Activated CD4-positive, alpha-beta T cell treated with anti-CD3 and anti-CD28 coated beads, Interleukin-2, amount 50 U/mL, for 16 hours (primary cell): ENCODE data around the gene MYBPH.

Experiments
- DNase-seq: peaks from one replicate; pipeline ENCODE4 v3.0.0-alpha.2; 2020

MYBPH gene

GRCh38 chr1:203146042-203146369, 29.6 kb downstream of the MYBPH start:
- DNase-seq, result no peak

GRCh38 chr1:203145321-203146041, 30.1 kb downstream of the MYBPH start:
- no peak for DNase-seq

DNA sequence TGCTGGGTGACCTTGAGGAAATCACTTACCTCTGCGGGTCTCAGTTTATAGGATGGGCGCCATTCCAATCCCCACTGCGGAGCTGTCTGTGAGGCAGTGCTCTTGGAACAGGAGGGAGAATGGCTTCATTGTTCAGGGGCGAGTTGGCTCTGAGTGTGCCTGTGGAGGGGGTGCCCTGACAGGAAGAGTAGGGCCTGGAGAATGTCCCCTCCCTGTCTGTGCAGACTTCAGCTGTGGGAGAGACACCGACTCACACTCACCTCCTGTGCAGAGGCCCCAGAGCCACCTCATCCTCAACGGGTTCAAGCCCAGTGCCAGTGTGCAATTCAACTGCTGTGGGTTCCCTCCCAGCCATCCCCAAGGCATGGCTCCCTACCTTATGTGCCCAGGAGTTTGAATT, 31.0 kb downstream of the MYBPH start:
- DNase-seq, result no peak

- DNase-seq, result no peak
Observed at GRCh38 chr1:203143641-203144040, 32.0 kb downstream of the MYBPH start.

GRCh38 chr1:203142684-203143408, 32.8 kb downstream of the MYBPH start:
- no peak for DNase-seq

GRCh38 chr1:203142124-203142523, 33.5 kb downstream of the MYBPH start:
- DNase-seq, result no peak

DNA sequence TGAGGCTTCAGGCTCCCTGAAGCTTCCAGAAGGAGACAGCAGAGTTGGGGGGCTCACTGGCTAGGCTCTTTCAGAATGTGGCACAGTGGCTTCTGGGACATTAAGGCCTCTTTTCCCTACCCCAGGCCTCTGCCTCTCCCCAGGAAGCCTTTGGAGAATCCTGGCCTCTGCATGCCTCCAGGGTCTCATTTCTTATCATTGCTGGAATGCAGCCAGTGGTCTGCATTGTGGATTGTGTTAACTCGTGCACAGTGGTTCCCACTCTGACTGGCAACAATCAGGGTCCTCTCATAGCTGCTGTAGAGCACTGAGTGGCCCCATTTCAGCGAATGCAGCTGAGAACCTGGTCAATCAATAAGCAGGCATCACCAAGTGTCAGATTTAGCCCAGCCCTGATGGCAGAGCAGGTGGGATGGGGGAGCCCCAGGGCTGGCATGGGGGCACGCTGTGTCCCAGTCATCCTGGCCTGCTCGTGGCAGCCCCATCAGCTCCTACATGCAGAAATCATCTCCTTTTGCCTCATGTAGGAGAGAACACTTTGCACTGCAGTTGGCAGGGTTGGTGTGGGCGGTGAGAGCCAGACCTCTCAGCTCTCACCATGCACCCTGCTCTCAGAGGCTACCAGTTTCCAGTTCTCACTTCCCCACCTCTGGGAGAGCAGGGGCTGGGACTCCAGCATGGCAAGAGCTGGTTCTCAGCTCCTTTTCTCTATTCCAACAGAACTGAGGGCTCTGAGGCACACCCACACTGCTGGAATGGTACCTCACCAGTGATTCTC, 34.7 kb downstream of the MYBPH start:
- no peak for DNase-seq

DNA sequence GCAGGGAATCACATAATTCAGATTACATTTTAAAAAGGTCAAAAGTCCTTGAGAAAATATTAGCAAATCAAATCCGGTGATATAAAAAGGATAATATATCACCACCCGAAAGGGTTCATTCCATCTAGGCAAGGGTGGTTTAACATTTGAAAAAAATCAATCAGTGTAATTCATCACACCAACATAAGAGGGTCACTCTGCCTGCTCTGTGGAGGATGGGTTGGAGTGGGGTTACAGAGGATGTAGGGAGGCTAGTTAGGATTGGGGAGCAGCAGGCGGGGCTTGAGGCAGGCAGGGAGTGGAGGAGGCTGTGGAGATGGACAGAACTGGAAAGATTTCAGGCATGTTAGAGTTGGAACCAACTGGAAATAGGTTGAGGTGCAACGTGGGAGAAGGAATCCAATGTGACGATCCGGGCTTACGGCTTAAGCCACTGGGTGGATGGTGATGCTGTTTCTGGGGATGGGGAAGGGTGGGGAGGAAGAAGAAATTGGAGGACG, 35.6 kb downstream of the MYBPH start:
- no peak for DNase-seq

DNA sequence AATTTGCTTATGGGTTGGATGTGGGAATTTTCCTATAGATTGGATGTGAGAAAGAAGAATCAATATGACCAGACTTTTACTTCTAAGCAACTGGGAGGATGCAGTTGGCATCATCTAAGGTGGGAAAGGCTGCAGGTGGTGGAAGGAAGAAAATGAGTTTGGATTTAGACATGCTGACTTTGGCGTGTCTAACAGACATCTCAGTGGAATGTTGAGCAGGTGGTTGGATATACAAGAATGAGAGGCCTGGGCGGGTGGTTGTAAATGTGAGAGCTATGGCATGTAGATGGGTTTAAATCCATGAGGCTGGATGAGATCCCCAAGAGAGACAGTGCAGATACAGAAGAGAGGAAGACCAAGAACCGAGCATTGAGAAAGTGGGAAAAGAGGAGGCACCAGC, 37.6 kb downstream of the MYBPH start:
- no peak for DNase-seq

GRCh38 chr1:203137324-203137723, 38.3 kb downstream of the MYBPH start:
- no peak for DNase-seq

GRCh38 chr1:203136409-203137042, 39.1 kb downstream of the MYBPH start:
- no peak for DNase-seq

GRCh38 chr1:203135636-203136305, 39.9 kb downstream of the MYBPH start:
- DNase-seq, result peak; percentile 16

- no peak for DNase-seq
Observed at GRCh38 chr1:203133970-203134725, 41.5 kb downstream of the MYBPH start.

DNA sequence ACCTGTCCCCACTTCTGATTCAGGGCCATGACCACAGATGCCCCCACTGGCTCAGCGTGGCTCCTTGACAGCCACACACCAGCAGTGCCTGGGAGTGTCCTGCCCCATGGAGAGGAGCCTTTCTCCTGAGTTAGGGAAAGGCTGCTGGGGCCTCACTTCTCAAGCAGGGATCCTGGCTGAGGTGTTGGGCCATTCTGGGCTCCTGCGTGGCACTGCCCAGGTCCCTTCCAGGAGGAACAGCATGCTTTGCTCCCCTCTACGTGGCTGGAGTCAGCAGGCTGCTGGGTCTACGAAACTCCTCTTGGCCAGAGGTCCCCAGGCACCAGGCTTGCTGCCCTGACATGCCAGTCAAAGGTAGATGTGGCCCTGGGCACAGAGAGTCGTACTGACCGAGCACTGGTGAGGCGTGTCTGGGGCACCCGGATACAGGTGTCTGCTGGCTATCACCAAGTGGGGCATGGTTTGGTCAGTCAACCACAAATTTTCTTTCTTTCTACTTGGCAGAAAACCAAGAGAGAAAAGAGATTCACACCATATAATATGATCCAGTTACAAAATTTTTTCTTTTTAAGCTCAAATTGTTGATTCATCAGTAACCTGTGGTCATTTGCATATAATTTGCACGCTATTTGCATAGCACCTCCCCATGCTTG, 44.0 kb downstream of the MYBPH start:
- no peak for DNase-seq

DNA sequence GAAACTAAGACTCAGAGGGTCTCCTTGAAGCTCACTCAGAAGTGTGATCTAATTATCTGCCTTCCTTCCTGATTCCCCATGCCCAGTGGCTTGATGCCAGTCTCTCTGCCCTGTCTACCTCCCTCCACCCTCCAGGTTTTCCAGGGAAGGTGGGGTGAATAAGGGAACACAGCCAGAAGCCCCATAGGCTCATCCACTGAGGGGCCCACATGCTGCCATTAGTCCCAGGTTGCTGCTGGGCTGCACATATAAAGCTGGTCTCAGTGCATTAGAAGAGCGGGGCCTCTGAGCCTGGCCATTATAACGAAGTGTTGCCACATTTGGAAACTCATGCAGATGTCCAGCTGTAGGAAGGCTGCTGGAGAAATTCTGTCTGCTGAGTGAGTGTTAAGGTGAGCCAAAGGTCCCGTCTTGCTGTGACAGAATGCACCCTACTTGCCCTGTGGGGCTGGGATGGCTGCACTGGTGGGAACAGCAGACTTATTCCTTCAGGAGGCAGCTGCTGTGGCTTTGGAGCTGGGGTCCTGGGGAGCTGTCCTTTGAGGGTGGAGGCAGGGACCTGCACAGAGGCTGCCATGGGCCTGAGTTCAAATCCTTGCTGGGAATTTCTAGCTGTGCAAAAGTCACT, 45.2 kb downstream of the MYBPH start:
- DNase-seq, result no peak

DNA sequence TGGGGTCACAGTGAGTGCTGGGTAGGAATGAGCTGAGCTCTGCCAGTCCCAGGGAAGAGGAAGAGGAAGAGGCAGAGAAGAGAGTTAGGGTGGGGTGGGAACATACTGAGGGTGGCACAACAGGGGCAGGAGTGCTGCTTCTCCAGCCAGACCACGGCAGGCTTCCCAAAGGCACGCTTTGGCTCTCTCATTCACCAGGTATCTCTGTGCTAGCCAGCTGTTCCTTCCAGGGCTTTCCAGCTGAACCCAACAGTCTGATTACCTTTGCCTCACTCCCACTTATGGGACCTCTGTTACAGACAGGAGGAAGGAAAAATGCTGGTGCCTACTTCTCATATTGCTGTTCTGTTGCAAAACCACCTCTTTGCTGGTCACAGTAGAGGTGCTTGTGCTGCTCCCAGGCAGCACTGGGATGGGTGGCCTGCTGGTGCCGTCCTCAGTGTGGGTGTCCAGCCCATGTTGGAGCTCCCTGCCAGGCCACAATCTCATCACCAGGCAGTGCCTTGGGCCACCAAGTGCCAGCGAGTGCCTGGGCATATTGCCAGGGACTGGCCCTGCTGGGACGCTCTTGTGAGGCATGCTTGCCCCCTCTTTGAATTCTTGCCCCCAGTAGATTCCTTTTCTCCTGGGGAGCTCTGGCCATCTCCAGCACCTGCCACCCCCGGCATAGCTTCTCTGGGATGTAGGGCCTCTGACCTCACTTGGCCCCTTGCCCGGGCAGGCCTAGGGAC, 46.0 kb downstream of the MYBPH start:
- no peak for DNase-seq

GRCh38 chr1:203128716-203129500, 46.7 kb downstream of the MYBPH start:
- DNase-seq, result no peak

DNA sequence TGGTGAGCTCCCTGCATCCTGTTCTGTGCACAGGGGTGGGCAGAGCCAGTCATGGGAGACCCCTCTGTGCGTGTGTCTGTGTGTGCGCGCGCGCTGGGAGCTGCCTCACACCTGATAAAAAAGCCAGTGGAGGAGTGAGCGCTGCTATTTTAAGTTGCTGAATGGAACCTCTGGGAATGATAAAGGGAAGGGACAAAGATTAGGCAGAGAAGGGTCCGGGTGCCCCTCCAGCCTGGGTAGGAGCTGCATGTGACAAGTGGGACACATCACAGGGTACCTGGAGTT, 47.3 kb downstream of the MYBPH start:
- no peak for DNase-seq

- DNase-seq, result no peak
Observed at GRCh38 chr1:203127666-203128430, 47.8 kb downstream of the MYBPH start, which contains the start of gene ADORA1. Gene ADORA1 (plus strand): TSS chr1:203127726. CDS start chr1:203128842, 1,116 bp downstream.
